GM23338 (cell line): ENCODE results near the gene MAMLD1. TPM values are rescaled to one million over a fixed set of nuclear protein-coding genes. Genes with fewer than 3 reads are reported as not detected.

Experiments
- ATAC-seq: fragments of 200-7000 bp; cut with Tn5 transposase; 3 replicates; pipeline ENCODE4 v1.9.1; 2020
- DNase-seq: peaks from one replicate; pipeline ENCODE4 v3.0.0-alpha.2; 2015; ENCODE audit warnings: low spot score
- H2AFZ ChIP-seq: fragments of 200-600 bp; sonication (generic); 2 replicates; pipeline ENCODE4 v1.8.0; 2016; ENCODE audit warnings: antibody characterized with exemption, mild to moderate bottlenecking, moderate library complexity
- H3F3A ChIP-seq: fragments of 200-600 bp; sonication (generic); replicated peaks from 2 replicates; pipeline ENCODE4 v1.8.0; 2017; ENCODE audit warnings: antibody characterized with exemption, mixed run types, low read depth
- H3K27ac ChIP-seq: fragments of 200-600 bp; sonication (generic); 2 replicates; pipeline ENCODE4 v1.6.1; 2016; ENCODE audit warnings: low read depth
- H3K27me3 ChIP-seq: fragments of 200-600 bp; sonication (generic); 2 replicates; pipeline ENCODE4 v1.8.0; 2016; ENCODE audit warnings: mild to moderate bottlenecking, mixed run types, moderate library complexity; ENCODE audit not compliant: insufficient read depth
- H3K36me3 ChIP-seq: fragments of 200-600 bp; sonication (generic); 2 replicates; pipeline ENCODE4 v1.8.0; 2016; ENCODE audit warnings: mild to moderate bottlenecking; ENCODE audit not compliant: insufficient read depth
- H3K4me1 ChIP-seq: fragments of 200-600 bp; sonication (generic); 2 replicates; pipeline ENCODE4 v1.8.0; 2016; ENCODE audit warnings: mild to moderate bottlenecking, moderate library complexity; ENCODE audit not compliant: insufficient read depth
- H3K4me2 ChIP-seq: fragments of 200-600 bp; sonication (generic); 2 replicates; pipeline ENCODE4 v1.7.1; 2017; ENCODE audit warnings: mixed run types
- H3K4me3 ChIP-seq: fragments of 200-600 bp; sonication (generic); 2 replicates; pipeline ENCODE4 v1.6.1; 2016; ENCODE audit warnings: mixed run types
- H3K79me2 ChIP-seq: fragments of 200-600 bp; sonication (generic); replicated peaks from 2 replicates; pipeline ENCODE4 v1.8.0; 2017; ENCODE audit warnings: mild to moderate bottlenecking; ENCODE audit not compliant: insufficient read depth
- H3K9me2 ChIP-seq: fragments of 200-600 bp; sonication (generic); 2 replicates; pipeline ENCODE4 v1.8.0; 2017; ENCODE audit not compliant: insufficient read depth
- H4K20me1 ChIP-seq: fragments of 200-600 bp; sonication (generic); replicated peaks from 2 replicates; pipeline ENCODE4 v1.8.0; 2017; ENCODE audit warnings: mild to moderate bottlenecking; ENCODE audit not compliant: insufficient read depth
- H3K27ac Mint-ChIP-seq: 2 replicates; pipeline ENCODE4 v1.8.0; 2020; ENCODE audit warnings: inconsistent platforms, mild to moderate bottlenecking, moderate library complexity, mixed read lengths
- H3K27me3 Mint-ChIP-seq: 3 replicates; pipeline ENCODE4 v1.8.0; 2022; ENCODE audit warnings: low read depth, mild to moderate bottlenecking, moderate library complexity, mixed read lengths, inconsistent platforms; ENCODE audit not compliant: insufficient read depth, poor library complexity
- H3K36me3 Mint-ChIP-seq: 3 replicates; pipeline ENCODE4 v1.8.0; 2021; ENCODE audit warnings: low read depth, mild to moderate bottlenecking, inconsistent platforms, moderate library complexity, mixed read lengths
- H3K4me1 Mint-ChIP-seq: 3 replicates; pipeline ENCODE4 v1.8.0; 2020; ENCODE audit warnings: mild to moderate bottlenecking, inconsistent platforms, mixed read lengths
- H3K4me3 Mint-ChIP-seq: 3 replicates; pipeline ENCODE4 v1.8.0; 2021; ENCODE audit warnings: moderate library complexity, mild to moderate bottlenecking, inconsistent platforms, mixed read lengths
- H3K9me3 Mint-ChIP-seq: 3 replicates; pipeline ENCODE4 v1.8.0; 2020; ENCODE audit warnings: moderate library complexity, mild to moderate bottlenecking, inconsistent platforms, mixed read lengths
- CREB1 ChIP-seq: fragments of 250-450 bp; sonication (Bioruptor Pico); IDR thresholded peaks from 2 replicates; pipeline ENCODE4 v1.5.0; 2020; ENCODE audit warnings: low read depth, mild to moderate bottlenecking, moderate library complexity
- EZH2 ChIP-seq: fragments of 200-600 bp; sonication (generic); IDR thresholded peaks from one replicate; pipeline ENCODE4 v1.8.0; 2017; ENCODE audit warnings: antibody characterized with exemption, mild to moderate bottlenecking, low read depth; ENCODE audit not compliant: unreplicated experiment
- EZH2phosphoT487 ChIP-seq: fragments of 200-600 bp; sonication (generic); IDR thresholded peaks from one replicate; pipeline ENCODE4 v1.8.1; 2018; ENCODE audit warnings: antibody characterized with exemption; ENCODE audit not compliant: unreplicated experiment
- JUNB ChIP-seq: IDR thresholded peaks from one replicate; pipeline ENCODE4 v1.6.1; 2016; ENCODE audit warnings: antibody characterized with exemption; ENCODE audit not compliant: unreplicated experiment
- NANOG ChIP-seq: IDR thresholded peaks from 2 replicates; pipeline ENCODE4 v1.6.1; 2016; ENCODE audit warnings: antibody characterized with exemption, borderline replicate concordance
- POLR2AphosphoS5 ChIP-seq: IDR thresholded peaks from 2 replicates; pipeline ENCODE4 v1.6.1; 2016; ENCODE audit warnings: antibody characterized with exemption, low read depth
- STAT1 ChIP-seq: IDR thresholded peaks from one replicate; pipeline ENCODE4 v1.6.1; 2016; ENCODE audit warnings: antibody characterized with exemption; ENCODE audit not compliant: unreplicated experiment
- ZNF114 ChIP-seq: fragments of 250-450 bp; sonication (Bioruptor Pico); IDR thresholded peaks from 2 replicates; pipeline ENCODE4 v1.5.0; 2020; ENCODE audit warnings: mild to moderate bottlenecking, moderate library complexity
- ZNF331 ChIP-seq: fragments of 250-450 bp; sonication (Bioruptor Pico); IDR thresholded peaks from 2 replicates; pipeline ENCODE4 v1.5.0; 2020; ENCODE audit warnings: low read depth, mild to moderate bottlenecking, moderate library complexity
- polyA plus RNA-seq: library from polyadenylated mRNA; unstranded; fragments of >200 nt; fragmentation: Nextera tagmentation; extraction: Ambion mirVana; gene quantifications from 2 replicates; pipeline ENCODE4 v1.2.1, GENCODE V29; 2016
- total RNA-seq: library from RNA; depleted of rRNA; stranded (reverse); fragments of >200 nt; shearing (Covaris generic); gene quantifications from 2 replicates; pipeline ENCODE4 v1.2.3, GENCODE V29; 2014
- TF ChIP-seq, protein P1 (sequence below): IDR thresholded peaks from 2 replicates; pipeline ENCODE4 v1.6.1; 2016; ENCODE audit warnings: antibody characterized with exemption
- TF ChIP-seq, protein P2 (sequence below): IDR thresholded peaks from one replicate; pipeline ENCODE4 v1.6.1; 2018; ENCODE audit warnings: antibody characterized with exemption; ENCODE audit not compliant: unreplicated experiment
- TF ChIP-seq, protein P3 (sequence below): fragments of 250-450 bp; sonication (Bioruptor Pico); IDR thresholded peaks from 2 replicates; pipeline ENCODE4 v1.5.0; 2020; ENCODE audit warnings: mild to moderate bottlenecking, moderate library complexity
- TF ChIP-seq, protein P4 (sequence below), 2 experiments: fragments of 200-600 bp in 1 of 2; sonication (generic) in 1 of 2; conservative IDR thresholded peaks; 2 replicates each; pipeline versions ENCODE4 v1.5.1 to v1.6.1; 2016 to 2017; ENCODE audit warnings: antibody characterized with exemption in 2 of 2, low read depth in 2 of 2, mild to moderate bottlenecking in 2 of 2, moderate library complexity in 1 of 2

MAMLD1 gene
- total and polyA plus RNA-seq, 2 experiments from 2014 or later, result 0.13 to 0.21 TPM

DNA sequence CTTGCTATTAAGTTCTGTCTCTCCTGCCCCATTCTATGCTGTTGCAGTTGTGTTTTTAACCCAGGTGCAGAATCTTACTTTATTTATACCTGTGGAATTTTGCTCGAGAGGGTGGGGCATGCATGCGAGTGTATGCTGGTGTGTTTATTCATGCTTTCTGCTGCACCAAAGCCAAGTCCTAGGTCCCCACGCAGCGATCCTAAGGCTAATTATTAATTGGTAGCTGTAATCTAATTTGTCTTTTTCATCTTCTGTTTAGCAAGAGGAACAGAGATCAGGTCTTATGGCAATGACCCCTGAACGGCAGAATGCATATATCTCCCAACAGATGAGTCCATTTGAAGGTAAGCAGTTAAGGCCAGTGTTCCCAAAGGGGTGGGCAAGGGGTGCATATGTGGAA, 146.6 kb downstream of the MAMLD1 start:
- Mint-ChIP-seq H3K27ac (no peak overlapping the region), H3K27me3 (peaks cover 7% of the 10 kb centered on the region), H3K36me3 (no peaks in the 10 kb centered on the region), H3K4me1 (peaks cover 46% of the 10 kb centered on the region), H3K4me3 (no peak overlapping the region), H3K9me3 (no peaks in the 10 kb centered on the region)
- H3K4me1 ChIP-seq, result peaks cover 4% of the 10 kb centered on the region; the same call in 1 of the 2 replicates
- no peak for ATAC-seq
- H3K4me2 ChIP-seq, result no peak overlapping the region
- no peaks in the 10 kb centered on the region for H4K20me1 ChIP-seq
- H3K79me2 ChIP-seq, result no peaks in the 10 kb centered on the region
- no peaks in the 10 kb centered on the region for H3K9me2 ChIP-seq
- no peaks in the 10 kb centered on the region for H3K27me3 ChIP-seq
- TF ChIP-seq POLR2AphosphoS5 (no peak), EZH2phosphoT487 (no peak), JUNB (no peak), EZH2 (no peak), NANOG (no peak), ZNF331 (CRISPR knock-in tag) (no peak), CREB1 (CRISPR knock-in tag) (no peak), STAT1 (no peak), ZNF114 (CRISPR knock-in tag) (no peak)
- TF ChIP-seq, protein P1, sequence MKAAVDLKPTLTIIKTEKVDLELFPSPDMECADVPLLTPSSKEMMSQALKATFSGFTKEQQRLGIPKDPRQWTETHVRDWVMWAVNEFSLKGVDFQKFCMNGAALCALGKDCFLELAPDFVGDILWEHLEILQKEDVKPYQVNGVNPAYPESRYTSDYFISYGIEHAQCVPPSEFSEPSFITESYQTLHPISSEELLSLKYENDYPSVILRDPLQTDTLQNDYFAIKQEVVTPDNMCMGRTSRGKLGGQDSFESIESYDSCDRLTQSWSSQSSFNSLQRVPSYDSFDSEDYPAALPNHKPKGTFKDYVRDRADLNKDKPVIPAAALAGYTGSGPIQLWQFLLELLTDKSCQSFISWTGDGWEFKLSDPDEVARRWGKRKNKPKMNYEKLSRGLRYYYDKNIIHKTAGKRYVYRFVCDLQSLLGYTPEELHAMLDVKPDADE, result no peak
- TF ChIP-seq, protein P2, sequence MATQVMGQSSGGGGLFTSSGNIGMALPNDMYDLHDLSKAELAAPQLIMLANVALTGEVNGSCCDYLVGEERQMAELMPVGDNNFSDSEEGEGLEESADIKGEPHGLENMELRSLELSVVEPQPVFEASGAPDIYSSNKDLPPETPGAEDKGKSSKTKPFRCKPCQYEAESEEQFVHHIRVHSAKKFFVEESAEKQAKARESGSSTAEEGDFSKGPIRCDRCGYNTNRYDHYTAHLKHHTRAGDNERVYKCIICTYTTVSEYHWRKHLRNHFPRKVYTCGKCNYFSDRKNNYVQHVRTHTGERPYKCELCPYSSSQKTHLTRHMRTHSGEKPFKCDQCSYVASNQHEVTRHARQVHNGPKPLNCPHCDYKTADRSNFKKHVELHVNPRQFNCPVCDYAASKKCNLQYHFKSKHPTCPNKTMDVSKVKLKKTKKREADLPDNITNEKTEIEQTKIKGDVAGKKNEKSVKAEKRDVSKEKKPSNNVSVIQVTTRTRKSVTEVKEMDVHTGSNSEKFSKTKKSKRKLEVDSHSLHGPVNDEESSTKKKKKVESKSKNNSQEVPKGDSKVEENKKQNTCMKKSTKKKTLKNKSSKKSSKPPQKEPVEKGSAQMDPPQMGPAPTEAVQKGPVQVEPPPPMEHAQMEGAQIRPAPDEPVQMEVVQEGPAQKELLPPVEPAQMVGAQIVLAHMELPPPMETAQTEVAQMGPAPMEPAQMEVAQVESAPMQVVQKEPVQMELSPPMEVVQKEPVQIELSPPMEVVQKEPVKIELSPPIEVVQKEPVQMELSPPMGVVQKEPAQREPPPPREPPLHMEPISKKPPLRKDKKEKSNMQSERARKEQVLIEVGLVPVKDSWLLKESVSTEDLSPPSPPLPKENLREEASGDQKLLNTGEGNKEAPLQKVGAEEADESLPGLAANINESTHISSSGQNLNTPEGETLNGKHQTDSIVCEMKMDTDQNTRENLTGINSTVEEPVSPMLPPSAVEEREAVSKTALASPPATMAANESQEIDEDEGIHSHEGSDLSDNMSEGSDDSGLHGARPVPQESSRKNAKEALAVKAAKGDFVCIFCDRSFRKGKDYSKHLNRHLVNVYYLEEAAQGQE, result no peak
- TF ChIP-seq, protein P3, sequence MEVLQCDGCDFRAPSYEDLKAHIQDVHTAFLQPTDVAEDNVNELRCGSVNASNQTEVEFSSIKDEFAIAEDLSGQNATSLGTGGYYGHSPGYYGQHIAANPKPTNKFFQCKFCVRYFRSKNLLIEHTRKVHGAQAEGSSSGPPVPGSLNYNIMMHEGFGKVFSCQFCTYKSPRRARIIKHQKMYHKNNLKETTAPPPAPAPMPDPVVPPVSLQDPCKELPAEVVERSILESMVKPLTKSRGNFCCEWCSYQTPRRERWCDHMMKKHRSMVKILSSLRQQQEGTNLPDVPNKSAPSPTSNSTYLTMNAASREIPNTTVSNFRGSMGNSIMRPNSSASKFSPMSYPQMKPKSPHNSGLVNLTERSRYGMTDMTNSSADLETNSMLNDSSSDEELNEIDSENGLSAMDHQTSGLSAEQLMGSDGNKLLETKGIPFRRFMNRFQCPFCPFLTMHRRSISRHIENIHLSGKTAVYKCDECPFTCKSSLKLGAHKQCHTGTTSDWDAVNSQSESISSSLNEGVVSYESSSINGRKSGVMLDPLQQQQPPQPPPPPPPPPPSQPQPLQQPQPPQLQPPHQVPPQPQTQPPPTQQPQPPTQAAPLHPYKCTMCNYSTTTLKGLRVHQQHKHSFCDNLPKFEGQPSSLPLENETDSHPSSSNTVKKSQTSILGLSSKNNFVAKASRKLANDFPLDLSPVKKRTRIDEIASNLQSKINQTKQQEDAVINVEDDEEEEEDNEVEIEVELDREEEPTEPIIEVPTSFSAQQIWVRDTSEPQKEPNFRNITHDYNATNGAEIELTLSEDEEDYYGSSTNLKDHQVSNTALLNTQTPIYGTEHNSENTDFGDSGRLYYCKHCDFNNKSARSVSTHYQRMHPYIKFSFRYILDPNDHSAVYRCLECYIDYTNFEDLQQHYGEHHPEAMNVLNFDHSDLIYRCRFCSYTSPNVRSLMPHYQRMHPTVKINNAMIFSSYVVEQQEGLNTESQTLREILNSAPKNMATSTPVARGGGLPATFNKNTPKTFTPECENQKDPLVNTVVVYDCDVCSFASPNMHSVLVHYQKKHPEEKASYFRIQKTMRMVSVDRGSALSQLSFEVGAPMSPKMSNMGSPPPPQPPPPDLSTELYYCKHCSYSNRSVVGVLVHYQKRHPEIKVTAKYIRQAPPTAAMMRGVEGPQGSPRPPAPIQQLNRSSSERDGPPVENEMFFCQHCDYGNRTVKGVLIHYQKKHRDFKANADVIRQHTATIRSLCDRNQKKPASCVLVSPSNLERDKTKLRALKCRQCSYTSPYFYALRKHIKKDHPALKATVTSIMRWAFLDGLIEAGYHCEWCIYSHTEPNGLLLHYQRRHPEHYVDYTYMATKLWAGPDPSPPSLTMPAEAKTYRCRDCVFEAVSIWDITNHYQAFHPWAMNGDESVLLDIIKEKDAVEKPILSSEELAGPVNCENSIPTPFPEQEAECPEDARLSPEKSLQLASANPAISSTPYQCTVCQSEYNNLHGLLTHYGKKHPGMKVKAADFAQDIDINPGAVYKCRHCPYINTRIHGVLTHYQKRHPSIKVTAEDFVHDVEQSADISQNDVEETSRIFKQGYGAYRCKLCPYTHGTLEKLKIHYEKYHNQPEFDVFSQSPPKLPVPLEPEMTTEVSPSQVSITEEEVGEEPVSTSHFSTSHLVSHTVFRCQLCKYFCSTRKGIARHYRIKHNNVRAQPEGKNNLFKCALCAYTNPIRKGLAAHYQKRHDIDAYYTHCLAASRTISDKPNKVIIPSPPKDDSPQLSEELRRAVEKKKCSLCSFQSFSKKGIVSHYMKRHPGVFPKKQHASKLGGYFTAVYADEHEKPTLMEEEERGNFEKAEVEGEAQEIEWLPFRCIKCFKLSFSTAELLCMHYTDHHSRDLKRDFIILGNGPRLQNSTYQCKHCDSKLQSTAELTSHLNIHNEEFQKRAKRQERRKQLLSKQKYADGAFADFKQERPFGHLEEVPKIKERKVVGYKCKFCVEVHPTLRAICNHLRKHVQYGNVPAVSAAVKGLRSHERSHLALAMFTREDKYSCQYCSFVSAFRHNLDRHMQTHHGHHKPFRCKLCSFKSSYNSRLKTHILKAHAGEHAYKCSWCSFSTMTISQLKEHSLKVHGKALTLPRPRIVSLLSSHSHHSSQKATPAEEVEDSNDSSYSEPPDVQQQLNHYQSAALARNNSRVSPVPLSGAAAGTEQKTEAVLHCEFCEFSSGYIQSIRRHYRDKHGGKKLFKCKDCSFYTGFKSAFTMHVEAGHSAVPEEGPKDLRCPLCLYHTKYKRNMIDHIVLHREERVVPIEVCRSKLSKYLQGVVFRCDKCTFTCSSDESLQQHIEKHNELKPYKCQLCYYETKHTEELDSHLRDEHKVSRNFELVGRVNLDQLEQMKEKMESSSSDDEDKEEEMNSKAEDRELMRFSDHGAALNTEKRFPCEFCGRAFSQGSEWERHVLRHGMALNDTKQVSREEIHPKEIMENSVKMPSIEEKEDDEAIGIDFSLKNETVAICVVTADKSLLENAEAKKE (CRISPR knock-in tag), result no peak
- TF ChIP-seq, protein P4, sequence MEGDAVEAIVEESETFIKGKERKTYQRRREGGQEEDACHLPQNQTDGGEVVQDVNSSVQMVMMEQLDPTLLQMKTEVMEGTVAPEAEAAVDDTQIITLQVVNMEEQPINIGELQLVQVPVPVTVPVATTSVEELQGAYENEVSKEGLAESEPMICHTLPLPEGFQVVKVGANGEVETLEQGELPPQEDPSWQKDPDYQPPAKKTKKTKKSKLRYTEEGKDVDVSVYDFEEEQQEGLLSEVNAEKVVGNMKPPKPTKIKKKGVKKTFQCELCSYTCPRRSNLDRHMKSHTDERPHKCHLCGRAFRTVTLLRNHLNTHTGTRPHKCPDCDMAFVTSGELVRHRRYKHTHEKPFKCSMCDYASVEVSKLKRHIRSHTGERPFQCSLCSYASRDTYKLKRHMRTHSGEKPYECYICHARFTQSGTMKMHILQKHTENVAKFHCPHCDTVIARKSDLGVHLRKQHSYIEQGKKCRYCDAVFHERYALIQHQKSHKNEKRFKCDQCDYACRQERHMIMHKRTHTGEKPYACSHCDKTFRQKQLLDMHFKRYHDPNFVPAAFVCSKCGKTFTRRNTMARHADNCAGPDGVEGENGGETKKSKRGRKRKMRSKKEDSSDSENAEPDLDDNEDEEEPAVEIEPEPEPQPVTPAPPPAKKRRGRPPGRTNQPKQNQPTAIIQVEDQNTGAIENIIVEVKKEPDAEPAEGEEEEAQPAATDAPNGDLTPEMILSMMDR (conservative IDR thresholded peaks at IDR 0.05; ENCODE audit: low read depth in 2 of 2), result no peak
- no peak for DNase-seq
- no peaks in the 10 kb centered on the region for H3F3A ChIP-seq
- H3K36me3 ChIP-seq, result no peaks in the 10 kb centered on the region
- no peak overlapping the region for H3K27ac ChIP-seq
- H2AFZ ChIP-seq, result no peak overlapping the region
- no peak overlapping the region for H3K4me3 ChIP-seq
